GM12891 (cell line): ENCODE measurements around the gene POGZ.

ENCODE experiments used
- PAX5 ChIP-seq: IDR thresholded peaks from 2 replicates; pipeline ENCODE4 v1.6.1; 2011; ENCODE audit warnings: low read length, moderate library complexity, mild to moderate bottlenecking; ENCODE audit not compliant: insufficient read depth, severe bottlenecking
- POLR2A ChIP-seq: IDR thresholded peaks from 2 replicates; pipeline ENCODE4 v1.6.1; 2011; ENCODE audit warnings: low read depth, low read length, control low read depth
- POLR2AphosphoS5 ChIP-seq: IDR thresholded peaks from 2 replicates; pipeline ENCODE4 v1.6.1; 2011; ENCODE audit warnings: low read depth, low read length, control low read depth
- SPI1 ChIP-seq: IDR thresholded peaks from 2 replicates; pipeline ENCODE4 v1.6.1; 2011; ENCODE audit warnings: low read depth, low read length, control low read depth

- no peak for TF ChIP-seq POLR2A
- no peak for TF ChIP-seq PAX5
- no peak for TF ChIP-seq SPI1
- TF ChIP-seq POLR2AphosphoS5: no peak
These were observed 40.1 kb upstream of the POGZ start for GRCh38 chr1:151499365-151499764.
